Measurements from ENCODE around the gene STIMATE. TPM values are rescaled to one million over a fixed set of nuclear protein-coding genes. Genes with fewer than 3 reads are reported as not detected.

The STIMATE gene
- total and polyA plus RNA-seq, 12 donors, result 15.4 to 42.8 (median 22.2) TPM

DNA sequence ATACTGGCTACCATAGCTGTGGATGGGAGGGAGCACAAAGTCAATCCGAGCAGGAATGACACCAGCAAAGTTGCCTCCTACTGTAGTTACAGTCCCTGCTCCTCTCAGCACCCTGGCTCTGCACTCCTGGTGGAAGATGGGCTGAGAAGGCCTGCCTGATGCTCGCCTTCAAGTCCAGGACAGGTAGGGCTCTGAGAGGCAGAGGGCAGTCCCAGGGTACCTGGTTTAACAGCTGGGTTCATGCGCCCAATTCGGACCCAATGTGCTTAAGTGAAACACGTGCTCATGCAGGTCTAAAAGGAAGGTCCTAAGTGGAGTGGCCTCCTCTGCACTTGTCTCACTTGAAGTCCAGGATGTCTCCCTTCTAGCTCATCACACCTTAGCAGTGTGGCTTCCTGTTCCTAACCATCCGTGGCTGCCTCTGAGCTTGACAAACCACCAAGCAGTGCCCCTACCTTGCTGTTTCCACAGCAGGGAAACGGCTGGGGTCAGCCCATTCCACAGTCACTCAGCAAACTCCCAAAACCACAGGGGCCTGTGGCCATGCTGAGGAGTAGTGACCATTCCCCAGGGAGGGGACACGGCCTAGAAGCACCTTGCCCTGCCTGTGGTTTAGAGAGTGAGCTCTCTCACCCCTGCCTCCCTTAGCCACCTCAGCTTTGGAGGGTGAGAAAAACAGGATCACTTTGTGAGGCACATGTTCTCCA, 58.6 kb downstream of the STIMATE start:
- DNase-seq, result no peak
- Histone ChIP-seq H3K27me3 (no peaks in the 10 kb centered on the region), H3K36me3 (replicated peaks in 1 of 2) (peaks cover 0 to 23% of the 10 kb centered on the region in 2 donors), H3K27ac (no peak overlapping the region), H3K4me1 (replicated peaks in 1 of 2) (peaks cover 0 to 10% of the 10 kb centered on the region in 2 donors), H3K9me3 (replicated peaks in 1 of 3) (no peaks in the 10 kb centered on the region), H3K4me3 (no peak overlapping the region)
- intact Hi-C loops (cut with DNase I), result no loop called here
- TF ChIP-seq, protein P1, sequence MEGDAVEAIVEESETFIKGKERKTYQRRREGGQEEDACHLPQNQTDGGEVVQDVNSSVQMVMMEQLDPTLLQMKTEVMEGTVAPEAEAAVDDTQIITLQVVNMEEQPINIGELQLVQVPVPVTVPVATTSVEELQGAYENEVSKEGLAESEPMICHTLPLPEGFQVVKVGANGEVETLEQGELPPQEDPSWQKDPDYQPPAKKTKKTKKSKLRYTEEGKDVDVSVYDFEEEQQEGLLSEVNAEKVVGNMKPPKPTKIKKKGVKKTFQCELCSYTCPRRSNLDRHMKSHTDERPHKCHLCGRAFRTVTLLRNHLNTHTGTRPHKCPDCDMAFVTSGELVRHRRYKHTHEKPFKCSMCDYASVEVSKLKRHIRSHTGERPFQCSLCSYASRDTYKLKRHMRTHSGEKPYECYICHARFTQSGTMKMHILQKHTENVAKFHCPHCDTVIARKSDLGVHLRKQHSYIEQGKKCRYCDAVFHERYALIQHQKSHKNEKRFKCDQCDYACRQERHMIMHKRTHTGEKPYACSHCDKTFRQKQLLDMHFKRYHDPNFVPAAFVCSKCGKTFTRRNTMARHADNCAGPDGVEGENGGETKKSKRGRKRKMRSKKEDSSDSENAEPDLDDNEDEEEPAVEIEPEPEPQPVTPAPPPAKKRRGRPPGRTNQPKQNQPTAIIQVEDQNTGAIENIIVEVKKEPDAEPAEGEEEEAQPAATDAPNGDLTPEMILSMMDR (IDR thresholded peaks at IDR 0.05), result no peak
- TF ChIP-seq POLR2A (IDR thresholded peaks at IDR 0.05), result no peak
- WGBS, 4 donors, result 85 to 92% (median 89%) methylated on average over 6 to 8 of the region's 8 CpGs

DNA sequence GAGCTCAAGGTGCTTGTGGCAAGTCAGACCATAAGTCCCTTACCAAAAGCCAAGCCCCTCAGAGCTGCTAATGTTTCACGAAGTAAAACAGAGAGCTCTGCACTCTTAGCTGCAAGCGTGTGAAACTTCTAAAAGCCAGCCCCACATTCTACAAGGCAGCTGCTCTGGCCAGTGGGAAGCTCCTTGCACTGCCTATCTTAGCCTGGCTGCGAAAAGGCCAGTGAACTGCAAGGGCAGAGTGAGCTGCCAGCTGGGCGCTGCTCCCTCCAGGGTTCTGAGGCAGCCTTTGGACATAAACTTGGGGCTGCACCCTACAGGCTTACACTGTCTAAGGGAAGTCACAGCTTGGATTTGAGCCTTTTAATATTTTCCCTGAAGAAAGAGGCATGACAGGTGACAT, 60.4 kb downstream of the STIMATE start:
- no peak for TF ChIP-seq POLR2A (IDR thresholded peaks at IDR 0.05)
- TF ChIP-seq, protein P1 (IDR thresholded peaks at IDR 0.05), result no peak
- peaks cover 0 to 15% of the 10 kb centered on the region in 2 donors for H3K36me3 ChIP-seq (replicated peaks in 1 of 2)
- no peak overlapping the region for H3K4me3 ChIP-seq
- DNase-seq, result no peak
- H3K4me1 ChIP-seq (replicated peaks in 1 of 2), result peaks cover 2 to 14% of the 10 kb centered on the region in 2 donors
- H3K9me3 ChIP-seq (replicated peaks in 1 of 3), result no peaks in the 10 kb centered on the region
- no peak overlapping the region for H3K27ac ChIP-seq
- 95 to 97% (median 97%) methylated on average over 4 of the region's 4 CpGs for WGBS, 4 donors
- intact Hi-C loops (cut with DNase I), result no loop called here
- no peaks in the 10 kb centered on the region for H3K27me3 ChIP-seq

DNA sequence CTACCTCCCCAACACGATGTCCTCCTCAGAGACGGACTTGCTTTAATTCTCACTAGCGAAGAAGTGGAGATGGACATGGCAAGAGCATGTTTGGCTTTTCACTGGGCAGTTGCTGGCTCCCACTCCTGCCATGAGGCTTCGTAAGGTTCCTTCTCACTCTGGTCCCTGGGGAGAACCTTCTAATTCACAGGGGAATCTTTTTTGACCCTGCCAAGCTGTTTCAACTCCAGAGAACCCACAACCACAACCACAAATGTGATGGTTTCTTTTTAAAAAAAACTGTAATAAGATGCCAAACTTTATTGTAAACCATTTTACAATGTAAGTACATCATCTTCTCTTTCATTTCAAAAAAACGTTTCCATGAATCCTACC, 60.9 kb downstream of the STIMATE start:
- intact Hi-C loops (cut with DNase I), result no loop called here
- Histone ChIP-seq H3K36me3 (replicated peaks in 1 of 2) (peaks cover 0 to 12% of the 10 kb centered on the region in 2 donors), H3K27me3 (no peaks in the 10 kb centered on the region), H3K27ac (peak overlapping the region in 1 of 5 donors; percentile 50), H3K4me3 (no peak overlapping the region), H3K4me1 (replicated peaks in 1 of 2) (peaks cover 6 to 16% of the 10 kb centered on the region in 2 donors), H3K9me3 (replicated peaks in 1 of 3) (no peaks in the 10 kb centered on the region)
- TF ChIP-seq, protein P1 (IDR thresholded peaks at IDR 0.05), result no peak
- no peak for TF ChIP-seq POLR2A (IDR thresholded peaks at IDR 0.05)
- no peak for DNase-seq
- 84 to 97% (median 91%) methylated on average over 5 of the region's 5 CpGs for WGBS, 4 donors

DNA sequence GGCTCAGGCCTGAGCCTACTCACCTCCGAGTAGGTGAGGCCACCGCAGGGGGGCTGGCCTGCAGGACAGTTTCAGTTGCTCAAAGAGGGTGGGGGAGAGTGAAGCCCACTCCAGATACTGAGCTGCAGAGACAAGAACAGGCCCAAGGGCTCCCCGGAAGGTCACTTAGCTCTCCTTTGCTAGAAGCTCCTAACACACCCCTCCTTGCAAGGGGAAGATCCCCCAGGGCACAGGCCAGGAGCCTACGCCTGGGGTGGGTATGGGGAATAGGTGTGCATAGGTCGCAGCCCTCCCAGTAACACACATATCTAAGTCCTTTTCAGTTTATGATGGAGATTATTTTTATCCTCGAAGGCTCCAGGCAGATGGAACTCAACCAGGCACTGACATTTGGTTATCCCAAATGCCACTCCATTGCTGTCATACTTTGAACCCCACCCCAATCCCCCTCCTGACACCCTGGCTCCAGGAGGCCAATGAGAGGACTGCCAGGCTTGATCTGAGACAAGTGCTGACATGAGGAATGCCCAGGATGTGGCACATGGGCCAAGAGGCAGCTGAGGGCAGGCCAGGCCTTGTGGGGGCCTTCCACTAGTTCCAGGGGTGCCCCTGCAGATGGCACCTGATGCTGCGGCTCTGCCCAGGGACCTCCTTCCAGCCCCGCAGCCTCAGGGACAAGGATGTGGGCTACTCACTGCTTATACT, 61.4 kb downstream of the STIMATE start:
- Histone ChIP-seq H3K4me3 (no peak overlapping the region), H3K27me3 (no peaks in the 10 kb centered on the region), H3K36me3 (replicated peaks in 1 of 2) (peaks cover 0 to 8% of the 10 kb centered on the region in 2 donors), H3K27ac (peak overlapping the region in 1 of 5 donors; percentile 50), H3K9me3 (replicated peaks in 1 of 3) (no peaks in the 10 kb centered on the region), H3K4me1 (replicated peaks in 1 of 2) (peaks cover 12 to 16% of the 10 kb centered on the region in 2 donors)
- DNase-seq, result no peak
- TF ChIP-seq, protein P1 (IDR thresholded peaks at IDR 0.05), result no peak
- no peak for TF ChIP-seq POLR2A (IDR thresholded peaks at IDR 0.05)
- intact Hi-C loops (cut with DNase I), result no loop called here
- 79 to 88% (median 86%) methylated on average over 4 to 8 of the region's 8 CpGs for WGBS, 4 donors

All from adrenal gland (tissue), 12 donors.